ENCODE measurements around the gene DDX25.
"Not testable (repeated sequence)": the region's sequence is repeated elsewhere in the genome, so short reads cannot be mapped to it uniquely, and the experiment has no call there.

The DDX25 gene

DNA sequence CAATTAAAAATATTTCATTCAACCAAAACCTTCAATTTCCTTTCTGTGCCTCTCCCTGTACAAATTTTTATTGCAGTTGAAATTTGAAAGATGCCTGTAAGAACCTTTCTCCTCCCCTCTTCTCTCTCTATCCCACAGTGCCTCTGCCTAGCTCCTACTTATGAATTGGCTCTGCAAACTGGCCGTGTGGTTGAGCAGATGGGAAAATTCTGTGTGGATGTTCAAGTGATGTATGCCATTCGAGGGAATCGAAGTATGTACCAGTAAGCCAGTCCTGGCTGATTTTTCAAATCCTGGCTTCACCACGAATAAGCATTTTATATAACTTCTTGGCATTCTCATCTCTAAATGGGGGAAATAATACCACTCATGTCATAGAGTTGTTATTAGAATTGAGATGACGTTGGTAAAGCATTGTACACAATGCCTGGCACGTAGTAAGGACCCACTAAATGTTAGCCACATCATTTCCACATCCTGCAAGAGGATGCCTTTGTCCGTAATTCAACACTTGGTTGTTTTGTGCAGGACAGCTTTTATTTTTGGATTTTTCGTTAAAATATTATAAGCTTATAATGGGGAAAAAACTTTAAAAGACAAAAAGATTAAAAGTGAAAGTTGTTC is 6.0 kb downstream of the DDX25 start:
- DNase-seq: no peak

DNA sequence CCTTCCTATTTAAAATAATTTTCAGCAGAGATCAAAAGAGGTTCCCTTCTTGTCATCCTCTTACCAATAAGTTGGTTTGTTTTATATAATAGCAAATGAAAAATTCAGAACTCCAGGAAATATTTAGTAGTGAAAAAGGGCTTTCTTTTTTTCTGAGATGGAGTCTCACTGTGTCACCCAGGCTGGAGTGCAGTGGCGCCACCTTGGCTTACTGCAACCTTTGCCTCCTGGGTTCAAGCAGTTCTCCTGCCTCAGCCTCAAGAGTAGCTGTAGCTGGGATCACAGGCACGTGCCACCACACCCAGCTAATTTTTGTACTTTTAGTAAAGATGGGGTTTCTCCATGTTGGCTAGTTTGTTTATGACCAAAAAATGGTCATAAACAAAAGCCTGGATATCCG is 10.3 kb downstream of the DDX25 start:
- not testable (repeated sequence) for DNase-seq

DNA sequence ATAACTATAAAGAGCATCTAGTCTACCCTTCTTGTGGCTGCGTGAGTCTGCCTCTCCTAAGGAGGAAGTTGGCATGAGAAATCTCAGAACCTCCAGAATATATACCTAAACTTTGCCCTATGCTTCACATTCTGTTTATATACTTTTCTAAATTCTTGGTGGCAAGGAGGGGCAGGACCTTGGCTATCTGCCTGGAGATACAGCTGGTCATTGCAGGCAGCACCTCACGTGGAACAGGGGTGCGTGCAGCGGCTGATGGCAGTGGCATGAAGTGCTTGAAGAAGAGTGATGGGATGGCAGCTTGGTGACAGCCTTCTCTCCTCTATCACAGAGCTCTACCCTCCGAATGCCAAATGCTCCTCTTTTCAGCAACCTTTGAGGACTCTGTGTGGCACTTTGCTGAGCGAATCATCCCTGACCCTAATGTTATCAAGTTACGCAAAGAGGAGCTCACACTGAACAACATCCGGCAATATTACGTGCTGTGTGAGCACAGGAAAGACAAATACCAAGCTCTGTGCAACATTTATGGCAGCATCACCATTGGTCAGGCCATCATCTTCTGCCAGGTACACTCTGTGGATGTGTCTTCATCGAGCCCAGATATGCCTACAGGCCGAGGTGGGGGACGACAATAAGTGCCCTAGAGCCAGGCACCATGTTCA is 12.5 kb downstream of the DDX25 start:
- DNase-seq: no peak

DNA sequence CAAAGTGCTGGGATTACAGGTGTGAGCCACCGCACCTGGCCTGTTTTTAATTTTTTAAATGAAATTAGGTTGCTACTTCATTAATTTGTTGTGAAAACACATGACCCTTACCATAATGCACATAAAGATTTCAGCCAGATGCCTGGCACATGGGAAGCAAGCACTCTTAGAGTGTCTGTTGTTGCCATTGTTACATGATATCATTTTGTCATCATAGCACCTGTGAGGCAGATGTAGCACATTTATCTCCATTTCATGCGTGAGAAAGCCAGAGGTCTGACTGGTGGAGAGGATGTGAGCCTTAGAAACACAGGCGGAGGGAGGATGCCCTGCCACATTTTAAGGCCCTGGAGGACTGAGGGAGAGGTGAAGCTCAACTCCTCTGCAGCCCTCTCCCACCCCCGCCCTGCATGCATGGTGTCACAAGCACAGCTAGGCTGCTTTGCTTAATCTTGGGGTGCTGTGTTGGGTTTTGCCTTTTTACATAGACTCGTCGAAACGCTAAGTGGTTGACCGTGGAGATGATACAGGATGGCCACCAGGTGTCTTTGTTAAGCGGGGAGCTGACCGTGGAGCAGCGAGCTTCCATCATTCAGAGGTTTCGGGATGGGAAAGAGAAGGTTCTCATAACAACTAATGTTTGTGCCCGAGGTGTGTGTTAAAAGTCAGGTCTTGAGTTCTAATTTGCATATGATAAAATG is 14.0 kb downstream of the DDX25 start:
- no peak for DNase-seq

DNA sequence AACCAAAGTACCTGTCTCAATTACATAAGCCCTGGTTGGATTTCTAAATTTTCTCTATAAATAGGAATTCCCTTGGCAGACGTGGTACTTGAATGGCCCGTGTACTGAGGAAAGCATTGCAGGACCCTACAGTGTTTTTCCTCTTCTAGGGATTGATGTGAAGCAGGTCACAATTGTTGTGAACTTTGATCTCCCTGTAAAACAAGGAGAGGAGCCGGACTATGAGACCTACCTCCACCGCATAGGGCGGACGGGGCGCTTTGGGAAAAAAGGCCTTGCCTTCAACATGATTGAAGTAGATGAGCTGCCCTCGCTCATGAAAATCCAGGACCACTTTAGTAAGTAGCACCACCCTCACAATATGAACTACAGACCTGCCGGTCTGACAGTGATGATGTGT is 16.7 kb downstream of the DDX25 start:
- no peak for DNase-seq

DNA sequence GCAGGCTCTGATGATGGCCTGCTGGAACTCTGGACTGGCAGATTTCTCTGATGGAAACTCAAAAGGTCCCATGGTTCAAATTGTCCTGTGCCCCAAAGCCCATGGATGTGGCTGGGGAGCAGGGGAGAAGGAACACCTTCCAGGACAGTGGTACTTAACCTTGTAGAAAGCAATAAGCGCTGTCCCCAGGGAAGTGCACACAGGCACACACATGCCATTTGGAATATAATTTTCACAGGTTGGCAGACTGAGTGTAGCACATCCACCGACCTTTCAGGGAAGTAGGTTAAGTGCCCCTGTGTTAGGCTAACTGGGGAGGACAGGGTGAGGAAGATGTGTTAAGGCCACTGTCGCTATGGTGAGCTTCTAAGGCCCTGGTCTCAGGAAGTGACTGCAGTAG is 17.8 kb downstream of the DDX25 start:
- no peak for DNase-seq

DNA sequence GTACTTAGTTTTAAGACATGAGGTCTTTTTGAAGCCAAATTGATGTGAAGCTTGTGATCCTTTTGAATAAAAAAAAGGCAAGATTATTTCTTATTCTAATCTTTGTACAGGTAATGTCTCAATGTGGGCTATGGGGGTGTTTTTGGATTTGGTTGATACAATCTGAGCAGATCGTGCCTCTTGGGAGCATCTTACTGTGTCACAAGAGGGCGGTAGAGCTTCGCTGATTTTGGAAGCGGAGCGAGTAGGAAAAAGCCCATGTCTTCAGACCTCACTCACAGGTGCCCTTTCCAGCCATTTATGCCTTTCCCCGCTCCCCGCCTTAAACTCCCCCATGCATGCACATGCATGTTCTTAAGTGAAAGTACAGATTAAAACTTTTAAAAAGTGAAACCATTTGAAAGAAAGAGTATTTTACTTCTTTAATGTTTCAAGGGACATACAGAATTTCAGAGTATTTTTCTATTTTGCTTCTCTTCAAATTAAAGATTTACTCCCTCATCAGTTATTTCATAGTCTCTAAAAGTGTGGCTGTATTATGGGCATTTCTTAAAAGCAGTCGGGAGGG is 18.8 kb downstream of the DDX25 start:
- peak; percentile 30 for DNase-seq

DNA sequence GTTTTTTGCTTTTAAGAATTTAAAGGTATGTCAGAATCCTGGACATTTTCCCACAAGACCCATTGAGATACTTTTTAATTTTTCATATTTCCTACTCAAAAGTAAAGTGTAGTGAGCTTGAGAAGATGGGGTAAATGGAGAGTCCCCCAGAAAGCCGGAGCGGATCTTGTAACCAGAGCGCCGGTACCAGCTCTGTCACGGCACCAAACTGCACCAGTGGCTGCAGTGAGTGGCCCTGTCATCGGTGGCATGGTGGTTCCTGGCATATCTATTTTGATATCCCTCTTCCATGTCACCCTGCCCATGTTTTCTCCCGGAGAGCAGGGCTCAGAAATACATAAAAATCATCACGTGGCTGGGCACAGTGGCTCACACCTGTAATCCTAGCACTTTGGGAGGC is 19.3 kb downstream of the DDX25 start:
- DNase-seq: no peak

DNA sequence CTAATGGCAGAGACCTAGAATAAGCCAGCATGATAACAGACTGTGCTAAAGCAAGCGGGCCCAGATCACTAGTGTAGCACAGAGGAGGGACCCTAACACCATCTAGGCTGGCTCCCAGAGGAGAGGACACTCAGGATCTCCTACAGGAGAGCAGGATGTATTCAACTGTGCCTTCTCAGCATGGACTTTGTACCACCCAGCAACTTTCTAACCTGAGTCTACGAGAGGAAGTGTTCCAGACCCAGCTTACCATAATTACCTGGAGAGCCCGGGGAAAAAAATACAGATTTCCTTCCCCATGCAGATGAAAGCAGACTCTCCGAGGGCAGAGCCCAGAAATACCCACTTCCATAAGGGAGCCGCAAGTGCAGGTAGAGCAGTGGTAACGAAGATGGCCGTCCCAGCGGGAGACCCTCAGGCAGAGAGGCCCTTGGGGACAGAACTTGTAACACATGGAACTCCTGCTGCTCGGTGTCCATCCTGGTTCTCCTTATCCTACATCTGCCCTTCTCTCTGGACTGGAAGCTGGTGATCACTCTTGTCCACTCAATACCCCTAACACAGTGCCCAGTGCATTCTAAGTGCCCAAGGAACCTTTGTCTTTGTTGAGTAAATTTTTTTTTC is 20.2 kb downstream of the DDX25 start:
- no peak for DNase-seq

DNA sequence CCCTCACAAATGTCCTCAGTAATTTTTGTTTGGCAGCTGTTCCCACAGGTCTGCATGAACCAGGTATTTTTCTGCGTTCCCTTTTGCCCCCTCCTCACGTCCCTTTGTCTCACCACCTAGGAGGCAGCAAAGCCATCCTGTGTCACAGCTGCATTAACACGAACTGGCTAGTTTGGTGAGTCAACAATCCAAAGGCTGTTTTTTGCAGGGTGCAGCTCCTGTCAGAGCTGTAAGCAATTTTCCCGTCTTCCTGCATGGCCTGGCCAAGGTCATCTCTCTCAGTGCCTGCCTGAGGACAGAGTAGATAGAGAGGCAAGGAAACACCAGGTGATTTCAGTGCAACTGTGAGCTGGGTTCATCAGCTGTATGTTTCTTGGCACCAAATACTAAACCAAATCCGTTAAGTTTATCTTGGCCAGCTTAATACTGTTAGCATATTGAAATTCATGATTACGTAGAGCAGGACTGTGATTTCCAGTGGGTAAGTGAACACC is 21.0 kb downstream of the DDX25 start:
- DNase-seq: no peak

DNA sequence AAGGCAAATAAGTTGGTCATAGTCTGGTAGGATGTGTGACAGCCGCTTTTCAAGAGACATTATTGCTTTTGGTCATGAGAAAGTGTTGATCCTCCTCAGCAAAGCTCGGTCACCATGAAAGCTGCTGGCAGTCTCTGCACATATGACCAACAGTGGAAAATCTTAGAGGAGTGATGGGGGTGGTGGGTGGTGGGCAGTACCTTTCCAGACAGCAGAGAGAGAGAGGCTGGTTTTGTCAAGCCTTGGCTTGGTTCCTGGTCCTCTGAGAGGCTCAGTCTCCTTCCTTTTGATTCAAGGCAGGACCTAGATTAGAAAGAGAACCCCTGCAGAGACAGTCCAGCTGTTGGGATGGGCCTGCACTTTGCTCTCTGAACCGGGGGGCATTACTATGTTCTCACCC is 21.5 kb downstream of the DDX25 start:
- DNase-seq: no peak

DNA sequence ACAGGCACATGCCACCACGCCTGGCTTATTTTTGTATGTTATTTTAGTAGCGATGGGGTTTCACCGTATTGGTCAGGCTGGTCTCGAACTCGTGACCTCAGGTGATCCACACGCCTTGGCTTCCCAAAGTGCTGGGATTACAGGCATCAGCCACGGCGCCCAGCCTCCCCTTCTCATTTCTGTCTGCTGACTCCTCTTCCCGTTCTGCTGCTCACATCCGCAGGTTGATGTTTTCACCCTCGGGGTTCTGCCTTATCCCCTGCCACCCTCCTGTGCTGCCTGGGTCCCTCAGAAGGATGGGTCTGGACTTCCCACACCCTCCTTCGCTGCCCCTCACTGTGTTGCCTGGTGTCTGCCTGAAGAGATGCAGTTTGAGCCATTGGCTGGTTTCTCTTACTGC is 22.4 kb downstream of the DDX25 start:
- no peak for DNase-seq

DNA sequence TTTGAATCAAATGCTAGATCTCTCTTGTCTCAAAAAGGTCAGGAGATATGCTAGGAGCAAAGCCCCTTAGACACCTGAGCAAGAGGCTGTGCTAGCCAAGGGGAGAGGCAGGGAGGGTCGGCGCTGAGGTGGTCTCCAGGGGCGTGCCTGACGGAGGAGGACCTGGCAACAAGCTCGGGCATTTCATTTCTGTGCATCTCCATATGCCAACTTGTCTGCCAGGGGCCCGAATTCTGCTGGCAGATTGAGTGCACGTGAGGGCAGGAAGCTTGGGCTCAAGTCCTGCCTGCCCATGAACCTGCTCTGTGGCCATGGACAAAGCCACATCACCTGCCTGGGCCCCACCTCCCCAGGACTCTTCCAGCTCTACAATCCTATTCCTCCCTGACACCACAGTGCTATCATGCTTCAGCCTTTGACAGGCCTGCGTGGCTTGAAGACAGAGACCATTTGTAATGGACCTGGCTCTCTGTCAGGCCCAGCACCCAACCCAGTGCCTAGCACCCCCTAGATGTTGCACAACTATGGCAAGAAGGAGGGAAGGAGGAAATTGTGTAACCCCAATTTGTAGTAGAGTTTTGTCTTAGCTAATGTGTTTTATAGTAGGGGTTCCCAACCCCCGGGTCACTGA is 25.3 kb downstream of the DDX25 start:
- no peak for DNase-seq

DNA sequence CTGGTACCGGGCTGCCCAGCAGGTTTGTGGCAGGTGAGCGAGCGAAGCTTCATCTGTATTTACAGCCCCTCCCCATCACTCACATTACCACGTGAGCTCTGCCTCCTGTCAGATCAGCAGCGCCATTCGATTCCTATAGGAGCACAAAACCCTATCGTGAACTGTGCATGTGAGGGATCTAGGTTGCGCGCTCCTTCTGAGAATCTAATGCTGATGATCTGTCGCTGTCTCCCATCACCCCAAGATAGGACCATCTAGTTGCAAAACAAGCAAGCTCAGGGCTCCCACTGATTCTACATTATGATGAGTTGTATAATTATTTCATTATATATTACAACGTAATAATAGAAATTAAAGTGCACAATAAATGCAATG is 25.8 kb downstream of the DDX25 start:
- no peak for DNase-seq

DNA sequence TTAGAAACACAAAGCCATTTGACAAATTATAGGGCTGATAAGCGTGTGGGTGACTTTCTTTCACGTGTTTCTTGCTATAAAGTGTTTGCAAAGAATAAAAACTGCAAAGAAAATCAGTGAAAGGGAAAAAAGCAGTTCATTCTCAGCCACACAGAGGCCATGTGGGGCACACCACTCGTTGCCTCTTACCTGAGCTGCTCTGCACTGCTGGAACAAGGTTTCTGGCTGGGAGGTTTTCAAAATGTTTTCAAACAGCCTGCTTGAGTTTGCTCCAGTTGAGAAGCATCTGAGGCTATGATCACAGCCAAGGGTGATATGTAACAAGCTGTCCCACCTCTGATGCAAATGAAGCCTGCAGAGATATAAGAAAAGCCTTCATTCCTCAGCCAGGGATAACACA is 26.8 kb downstream of the DDX25 start:
- DNase-seq: no peak

DNA sequence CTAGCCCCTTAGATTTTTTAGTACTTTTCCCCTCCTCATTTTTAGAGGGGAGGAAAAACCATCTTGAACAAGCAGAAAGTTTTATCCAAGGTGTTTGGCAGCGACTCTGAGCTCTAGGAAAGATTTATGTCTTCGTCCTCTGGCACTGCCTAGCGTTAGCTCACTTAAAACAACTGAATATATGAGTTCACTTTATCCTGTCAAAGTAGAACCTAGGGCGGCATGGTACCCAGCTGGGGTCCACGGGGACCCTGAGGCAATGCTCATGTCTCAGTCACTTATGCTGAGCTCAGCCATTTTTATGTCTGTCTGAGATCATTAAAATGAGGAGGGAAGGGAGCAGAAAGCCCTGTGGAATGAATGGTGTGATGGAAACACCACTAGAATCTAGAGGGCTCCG is 27.4 kb downstream of the DDX25 start:
- no peak for DNase-seq

DNA sequence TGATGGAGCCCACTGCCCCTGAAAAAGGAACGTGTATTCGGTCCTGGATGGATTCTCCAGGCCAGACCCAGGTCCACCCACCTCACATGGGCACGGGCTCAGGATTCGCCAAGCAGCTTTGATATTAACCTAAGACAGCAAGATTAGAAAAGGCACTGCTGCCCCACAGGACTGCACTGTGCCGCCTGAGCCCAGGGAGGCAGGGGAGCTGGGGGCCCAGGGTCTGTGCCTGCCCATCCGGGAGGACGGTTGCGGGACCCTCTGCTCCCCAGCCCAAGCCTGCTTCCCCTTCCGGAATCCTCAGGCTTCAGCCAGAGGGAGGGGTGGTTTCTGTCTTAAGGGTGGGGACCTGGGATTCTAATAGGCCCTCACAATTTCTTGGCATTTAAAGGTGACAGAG is 28.0 kb downstream of the DDX25 start:
- DNase-seq: no peak

DNA sequence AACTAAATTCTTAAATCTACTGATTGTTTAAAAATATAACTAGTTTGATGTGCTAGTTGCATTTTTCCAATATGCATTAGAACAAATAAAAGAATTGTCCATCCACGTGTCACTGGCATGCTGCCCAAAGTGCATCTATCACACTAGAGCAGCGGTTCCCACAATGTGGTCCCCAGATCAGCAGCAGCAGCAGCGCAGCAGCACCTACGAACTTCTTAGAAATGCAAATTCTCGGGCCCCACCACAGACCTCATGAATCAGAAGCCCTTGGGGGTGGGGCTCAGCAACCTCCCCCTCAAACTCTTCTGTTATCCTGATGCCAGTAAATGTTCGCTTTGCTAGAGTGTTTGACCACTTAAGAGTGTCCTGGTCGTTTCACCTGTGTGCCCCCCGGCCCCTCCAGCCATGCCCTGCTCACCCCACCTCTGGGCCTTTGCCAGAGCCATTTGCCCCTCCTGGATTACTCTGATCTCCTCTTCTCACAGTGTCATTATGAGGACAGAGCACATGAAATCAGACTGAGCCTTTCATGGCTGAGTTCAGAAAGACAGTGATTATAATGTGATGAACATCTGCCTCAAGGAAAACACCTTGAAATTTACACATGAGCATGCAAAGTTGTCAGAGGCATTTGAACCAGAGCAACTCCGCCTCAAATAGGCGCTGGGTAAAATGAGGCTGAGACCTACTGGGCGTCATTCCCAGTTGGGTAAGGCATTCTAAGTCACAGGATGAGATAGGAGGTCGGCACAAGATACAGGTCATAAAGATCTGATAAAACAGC is 28.9 kb downstream of the DDX25 start:
- no peak for DNase-seq

DNA sequence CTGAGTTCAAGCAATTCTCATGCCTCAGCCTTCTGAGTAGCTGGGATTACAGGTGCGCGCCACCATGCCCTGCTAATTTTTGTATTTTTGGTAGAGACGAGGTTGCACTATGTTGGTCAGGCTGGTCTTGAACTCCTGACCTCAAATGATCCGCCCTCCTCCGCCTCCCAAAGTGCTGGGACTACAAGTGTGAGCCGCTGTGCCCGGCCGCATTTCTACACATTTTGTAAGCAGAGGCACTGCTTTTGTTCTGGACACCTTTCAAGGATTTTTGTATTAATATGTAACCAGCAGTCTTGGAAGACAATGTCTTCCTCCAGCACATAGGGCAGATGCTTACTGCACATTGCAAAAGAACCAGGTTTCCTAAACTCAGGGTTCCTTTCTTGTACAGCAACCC is 30.2 kb downstream of the DDX25 start:
- no peak for DNase-seq

DNA sequence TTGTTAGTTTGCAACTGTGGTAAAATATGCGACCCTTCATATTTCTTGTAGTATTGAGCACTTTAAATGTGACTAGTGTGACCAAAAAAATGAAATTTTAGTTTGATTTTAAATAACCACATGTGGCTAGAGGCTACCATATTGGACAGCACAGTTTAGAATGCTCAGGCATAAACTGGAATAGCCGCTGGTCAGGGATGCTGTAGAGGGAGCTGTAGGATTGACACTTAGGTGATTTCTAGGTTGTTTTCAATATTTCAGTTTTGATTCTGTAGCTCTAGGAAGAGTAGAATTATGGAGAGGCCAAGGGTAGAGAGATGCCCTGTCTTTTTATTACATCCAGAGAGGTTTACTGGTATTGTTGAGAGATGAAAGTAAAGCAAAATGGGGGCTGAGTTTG is 30.7 kb downstream of the DDX25 start:
- DNase-seq: no peak

DNA sequence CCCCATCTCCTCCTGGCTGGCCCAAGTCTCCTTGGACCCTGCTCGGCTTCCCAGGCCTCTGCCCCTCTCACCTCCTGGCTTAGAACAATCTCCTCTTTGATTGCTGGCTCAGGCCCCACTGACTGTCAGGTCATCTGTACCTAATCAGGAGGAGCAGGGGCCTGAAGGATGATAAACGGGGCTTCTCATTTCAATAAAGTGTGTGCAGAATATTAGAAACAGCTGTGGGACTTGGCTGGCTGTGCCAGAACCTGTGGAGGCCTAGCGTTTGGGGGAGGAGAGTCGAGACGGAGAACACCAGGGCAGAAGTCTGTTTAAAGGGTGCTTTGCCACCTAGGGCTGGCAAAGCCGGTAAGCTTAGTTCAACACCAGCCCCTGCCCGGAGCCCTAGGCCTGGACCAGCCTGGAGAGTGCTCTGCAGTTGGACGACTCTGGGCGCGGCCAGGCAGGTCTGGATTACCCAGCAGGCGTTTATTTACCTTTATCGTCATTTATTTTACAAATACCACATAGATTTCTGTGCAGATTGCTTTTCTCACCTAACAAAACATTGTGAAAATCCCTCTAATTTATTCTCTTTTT is 31.4 kb downstream of the DDX25 start:
- DNase-seq: no peak

DNA sequence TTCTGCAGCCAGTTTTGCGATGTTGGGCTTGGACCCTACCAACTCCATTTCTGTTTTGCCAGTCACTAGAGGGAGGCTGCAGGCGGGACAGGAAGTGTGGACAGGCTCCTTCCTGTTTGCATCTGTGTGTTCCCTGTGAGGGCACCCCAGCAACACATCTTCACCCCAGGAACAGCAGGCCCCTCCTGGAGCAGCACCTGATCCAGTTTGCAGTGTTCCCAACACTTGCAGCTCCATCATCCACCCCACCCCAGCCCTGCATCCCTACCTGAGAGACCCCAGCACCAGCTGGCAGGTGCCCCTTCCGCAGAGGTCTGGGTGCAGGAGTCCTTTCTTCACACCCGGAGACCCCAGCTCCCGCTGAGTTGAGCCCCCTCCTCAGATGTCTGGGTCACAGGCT is 34.1 kb downstream of the DDX25 start:
- no peak for DNase-seq
